Ascending aorta (tissue), 2 donors: ENCODE measurements around the gene ADK. TPM values are rescaled to one million over a fixed set of nuclear protein-coding genes. Genes with fewer than 3 reads are reported as not detected.
"Not testable (repeated sequence)": the region's sequence is repeated elsewhere in the genome, so short reads cannot be mapped to it uniquely, and the experiment has no call there.

ENCODE experiments used
- DNase-seq, 2 donors: peaks; one replicate each; pipeline ENCODE4 v3.0.0-alpha.2; 2019; ENCODE audit warnings: low spot score in 2 of 2
- H3K27ac ChIP-seq, 2 donors: fragments of 200-600 bp; sonication (generic); one replicate each; pipeline ENCODE4 v1.5.1; 2016 to 2017; ENCODE audit warnings: mild to moderate bottlenecking in 1 of 2
- H3K27me3 ChIP-seq: fragments of 200-600 bp; sonication (generic); one replicate; pipeline ENCODE4 v1.5.1; 2017
- H3K36me3 ChIP-seq, 2 donors: fragments of 200-600 bp; sonication (generic); one replicate each; pipeline ENCODE4 v1.5.1; 2016
- H3K4me1 ChIP-seq, 2 donors: fragments of 200-600 bp; sonication (generic); one replicate each; pipeline ENCODE4 v1.5.1; 2016 to 2017; ENCODE audit warnings: mild to moderate bottlenecking in 1 of 2
- H3K4me3 ChIP-seq, 2 donors: fragments of 200-600 bp; sonication (generic); one replicate each; pipeline ENCODE4 v1.5.1; 2016 to 2017; ENCODE audit warnings: mild to moderate bottlenecking in 1 of 2
- H3K9me3 ChIP-seq, 2 donors: fragments of 200-600 bp; sonication (generic); one replicate each; pipeline ENCODE4 v1.5.1; 2016
- intact Hi-C: fragments of 100-400 bp; cut with DNase I; formaldehyde crosslinking; loops from one replicate; pipeline ENCODE4 v1.15.1; 2023
- total RNA-seq: library from RNA; depleted of rRNA; stranded (reverse); fragments of >200 nt; gene quantifications from one replicate; pipeline ENCODE4 v1.1.0, GENCODE V29; 2016
- TF ChIP-seq, protein P1 (sequence below), 3 experiments: fragments of 200-600 bp in 2 of 3; fragments of 450-650 bp in 1 of 3; sonication (generic) in 2 of 3; IDR thresholded peaks; one replicate each; pipeline ENCODE4 v1.5.1; 2016 to 2019; ENCODE audit warnings: antibody characterized with exemption in 3 of 3, mild to moderate bottlenecking in 1 of 3, moderate library complexity in 1 of 3

ADK gene
- total RNA-seq, 1 donor from 2014 or later, result 2.4 TPM

DNA sequence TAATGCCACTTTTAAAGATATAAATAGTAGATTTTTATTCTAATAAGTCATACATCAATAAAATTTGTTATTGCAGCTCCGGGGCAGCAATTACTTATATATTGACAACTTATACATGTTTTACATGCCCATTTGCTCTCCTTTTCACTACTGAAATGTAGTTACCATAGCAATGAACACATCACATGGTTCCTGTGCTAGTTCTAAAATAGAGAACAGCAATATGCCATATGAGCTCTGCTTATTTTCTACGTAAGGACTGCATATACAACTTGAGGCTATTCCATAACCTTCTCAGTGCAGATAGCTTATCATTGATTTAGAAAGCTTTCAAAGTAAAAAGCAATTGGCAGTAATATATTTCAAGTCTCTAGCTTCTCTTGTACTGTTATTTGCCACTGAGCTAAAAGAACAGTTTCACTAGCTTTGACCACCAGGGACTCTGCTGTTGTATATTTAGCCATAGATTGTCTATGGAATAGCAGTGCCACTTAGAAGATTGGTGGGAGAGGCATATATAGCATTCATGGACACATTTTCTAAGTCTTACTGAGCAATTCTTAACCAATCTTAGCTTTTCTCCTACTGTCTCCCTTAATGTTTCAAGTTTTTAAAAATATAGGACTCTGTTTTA lies 405.2 kb downstream of the ADK start:
- DNase-seq, result no peak
- Histone ChIP-seq H3K4me1 (no peaks in the 10 kb centered on the region), H3K27ac (no peak overlapping the region), H3K36me3 (no peaks in the 10 kb centered on the region), H3K4me3 (no peak overlapping the region), H3K9me3 (no peaks in the 10 kb centered on the region), H3K27me3 (no peaks in the 10 kb centered on the region)
- intact Hi-C loops, result no loop called here
- TF ChIP-seq, protein P1, sequence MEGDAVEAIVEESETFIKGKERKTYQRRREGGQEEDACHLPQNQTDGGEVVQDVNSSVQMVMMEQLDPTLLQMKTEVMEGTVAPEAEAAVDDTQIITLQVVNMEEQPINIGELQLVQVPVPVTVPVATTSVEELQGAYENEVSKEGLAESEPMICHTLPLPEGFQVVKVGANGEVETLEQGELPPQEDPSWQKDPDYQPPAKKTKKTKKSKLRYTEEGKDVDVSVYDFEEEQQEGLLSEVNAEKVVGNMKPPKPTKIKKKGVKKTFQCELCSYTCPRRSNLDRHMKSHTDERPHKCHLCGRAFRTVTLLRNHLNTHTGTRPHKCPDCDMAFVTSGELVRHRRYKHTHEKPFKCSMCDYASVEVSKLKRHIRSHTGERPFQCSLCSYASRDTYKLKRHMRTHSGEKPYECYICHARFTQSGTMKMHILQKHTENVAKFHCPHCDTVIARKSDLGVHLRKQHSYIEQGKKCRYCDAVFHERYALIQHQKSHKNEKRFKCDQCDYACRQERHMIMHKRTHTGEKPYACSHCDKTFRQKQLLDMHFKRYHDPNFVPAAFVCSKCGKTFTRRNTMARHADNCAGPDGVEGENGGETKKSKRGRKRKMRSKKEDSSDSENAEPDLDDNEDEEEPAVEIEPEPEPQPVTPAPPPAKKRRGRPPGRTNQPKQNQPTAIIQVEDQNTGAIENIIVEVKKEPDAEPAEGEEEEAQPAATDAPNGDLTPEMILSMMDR (IDR thresholded peaks at IDR 0.05), result no peak

GRCh38 chr10:74557098-74557497 lies 406.1 kb downstream of the ADK start:
- intact Hi-C loops, result no loop called here

DNA sequence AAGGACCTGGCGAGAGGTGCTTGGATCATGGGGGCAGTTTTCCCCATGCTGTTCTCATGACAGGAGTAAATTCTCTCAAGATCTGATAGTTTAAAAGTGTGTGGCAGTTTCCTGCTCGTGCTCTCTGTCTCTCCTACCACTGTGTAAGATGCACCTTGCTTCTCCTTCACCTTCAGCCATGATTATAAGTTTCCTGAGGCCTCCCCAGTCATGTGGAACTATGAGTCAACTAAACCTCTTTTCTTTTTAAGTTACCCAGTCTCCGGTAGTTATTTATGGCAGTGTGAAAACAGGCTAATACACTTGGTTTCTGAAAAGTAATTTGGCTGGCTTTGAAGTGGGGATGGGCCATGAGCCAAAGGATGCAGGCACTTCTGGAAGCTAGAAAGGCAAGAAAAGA lies 407.4 kb downstream of the ADK start:
- H3K27ac ChIP-seq, result no peak overlapping the region
- intact Hi-C loops, result no loop called here
- no peaks in the 10 kb centered on the region for H3K9me3 ChIP-seq
- no peak overlapping the region for H3K4me3 ChIP-seq
- DNase-seq, result no peak
- no peaks in the 10 kb centered on the region for H3K36me3 ChIP-seq
- TF ChIP-seq, protein P1 (IDR thresholded peaks at IDR 0.05), result no peak
- no peaks in the 10 kb centered on the region for H3K27me3 ChIP-seq
- H3K4me1 ChIP-seq, result no peaks in the 10 kb centered on the region

More at GRCh38 chr10:74557098-74557497, 406.1 kb downstream of the ADK start:
- no peaks in the 10 kb centered on the region for H3K4me1 ChIP-seq
- TF ChIP-seq, protein P1 (IDR thresholded peaks at IDR 0.05), result no peak
- no peak overlapping the region for H3K27ac ChIP-seq
- no peaks in the 10 kb centered on the region for H3K27me3 ChIP-seq
- H3K36me3 ChIP-seq, result no peaks in the 10 kb centered on the region
- no peak for DNase-seq
- no peaks in the 10 kb centered on the region for H3K9me3 ChIP-seq
- H3K4me3 ChIP-seq, result no peak overlapping the region

GRCh38 chr10:74558897-74559296 lies 407.9 kb downstream of the ADK start:
- Histone ChIP-seq H3K4me1 (no peaks in the 10 kb centered on the region), H3K9me3 (no peaks in the 10 kb centered on the region), H3K4me3 (no peak overlapping the region), H3K27me3 (no peaks in the 10 kb centered on the region), H3K36me3 (no peaks in the 10 kb centered on the region), H3K27ac (no peak overlapping the region)
- DNase-seq, result no peak
- TF ChIP-seq, protein P1 (IDR thresholded peaks at IDR 0.05), result no peak
- intact Hi-C loops, result no loop called here

GRCh38 chr10:74568896-74569295 lies 417.9 kb downstream of the ADK start:
- DNase-seq, H3K9me3 ChIP-seq, H3K27me3 ChIP-seq, H3K27ac ChIP-seq, intact Hi-C loops, H3K36me3 ChIP-seq, H3K4me3 ChIP-seq, H3K4me1 ChIP-seq: not testable (repeated sequence)

GRCh38 chr10:74573497-74573896 lies 422.5 kb downstream of the ADK start:
- DNase-seq, H3K4me3 ChIP-seq, H3K27me3 ChIP-seq, H3K4me1 ChIP-seq, intact Hi-C loops, H3K9me3 ChIP-seq, H3K36me3 ChIP-seq, H3K27ac ChIP-seq: not testable (repeated sequence)

- no peak for DNase-seq
- Histone ChIP-seq H3K36me3 (no peaks in the 10 kb centered on the region), H3K27me3 (no peaks in the 10 kb centered on the region), H3K27ac (no peak overlapping the region), H3K4me3 (no peak overlapping the region), H3K4me1 (no peaks in the 10 kb centered on the region), H3K9me3 (no peaks in the 10 kb centered on the region)
- TF ChIP-seq, protein P1 (IDR thresholded peaks at IDR 0.05), result no peak
- intact Hi-C loops, result no loop called here
Measured at GRCh38 chr10:74575191-74575720, 424.2 kb downstream of the ADK start.
